Medulla oblongata (tissue), 1 donor: ENCODE measurements around the gene SNRNP70.
A peak's percentile ranks its signal among the peaks of the same experiment; 100 is the strongest.

Source experiments
- DNase-seq: peaks from one replicate; pipeline ENCODE4 v3.0.0-alpha.2; 2015; ENCODE audit errors: extremely low spot score

Gene SNRNP70

GRCh38 chr19:49101160-49101559, 15.9 kb downstream of the SNRNP70 start:
- DNase-seq, result no peak

- DNase-seq, result no peak
Measured at GRCh38 chr19:49102303-49102702, 17.1 kb downstream of the SNRNP70 start.

GRCh38 chr19:49103331-49104085, 18.3 kb downstream of the SNRNP70 start:
- DNase-seq, result no peak

GRCh38 chr19:49104229-49104864, 19.1 kb downstream of the SNRNP70 start:
- DNase-seq, result no peak

DNA sequence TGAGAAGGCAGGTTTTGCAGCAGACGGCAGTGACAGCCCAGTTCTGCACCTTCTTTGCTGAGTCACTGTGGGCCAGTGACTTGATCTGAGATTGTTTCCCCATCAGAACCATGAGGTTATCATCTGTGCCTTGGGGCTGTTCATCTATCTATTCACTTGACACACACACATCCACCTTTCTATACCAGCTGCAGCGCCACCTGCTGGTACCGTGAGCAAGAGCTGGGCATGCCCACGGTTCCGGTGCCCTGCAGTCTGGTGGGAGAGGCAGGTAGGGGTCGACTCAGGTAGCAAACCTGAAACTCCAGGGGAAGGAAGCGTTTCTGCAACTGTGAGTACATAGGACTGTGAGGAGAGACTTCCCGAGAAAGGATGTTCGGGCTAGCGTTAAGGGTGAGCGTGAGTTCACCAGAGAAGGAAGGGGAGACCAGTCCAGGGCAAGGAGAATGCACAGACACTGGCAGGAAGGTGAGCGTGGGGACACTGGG, 21.4 kb downstream of the SNRNP70 start:
- peak; percentile 37 for DNase-seq

GRCh38 chr19:49107625-49108459, 22.6 kb downstream of the SNRNP70 start:
- no peak for DNase-seq

GRCh38 chr19:49109051-49109450, 23.8 kb downstream of the SNRNP70 start:
- DNase-seq, result no peak

DNA sequence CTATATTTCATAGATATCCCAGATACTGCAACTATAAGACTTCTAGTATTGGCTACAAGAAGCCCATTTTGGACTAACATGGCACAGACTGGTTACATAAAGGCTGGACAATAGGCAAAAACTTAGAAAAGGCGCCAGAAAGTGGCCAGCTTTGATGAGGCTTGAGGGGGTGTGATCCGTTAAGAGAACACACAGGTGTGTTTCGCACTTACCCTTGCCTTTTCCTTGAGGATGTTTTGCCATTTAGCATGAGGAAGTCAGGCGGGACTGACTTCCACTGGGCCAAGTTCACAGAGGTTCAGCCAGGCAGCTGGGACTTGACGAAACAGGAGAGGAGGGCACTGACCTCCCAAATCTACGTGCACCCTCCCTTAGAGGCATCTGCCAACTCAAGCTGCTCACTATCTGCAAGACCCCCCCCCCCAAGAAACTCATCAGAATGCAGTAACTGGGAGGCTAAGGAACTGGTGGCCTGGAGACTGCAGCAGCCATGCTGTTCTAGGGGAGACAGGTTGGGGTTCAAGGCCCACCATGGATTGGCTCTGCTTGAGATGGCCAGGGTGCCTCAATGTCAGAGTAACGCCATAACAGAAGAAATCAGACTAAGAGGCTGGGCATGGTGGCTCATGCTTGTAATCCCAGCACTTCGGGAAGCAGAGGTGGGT, 24.4 kb downstream of the SNRNP70 start:
- DNase-seq, result no peak

- no peak for DNase-seq
Measured at GRCh38 chr19:49110567-49110966, 25.3 kb downstream of the SNRNP70 start.

DNA sequence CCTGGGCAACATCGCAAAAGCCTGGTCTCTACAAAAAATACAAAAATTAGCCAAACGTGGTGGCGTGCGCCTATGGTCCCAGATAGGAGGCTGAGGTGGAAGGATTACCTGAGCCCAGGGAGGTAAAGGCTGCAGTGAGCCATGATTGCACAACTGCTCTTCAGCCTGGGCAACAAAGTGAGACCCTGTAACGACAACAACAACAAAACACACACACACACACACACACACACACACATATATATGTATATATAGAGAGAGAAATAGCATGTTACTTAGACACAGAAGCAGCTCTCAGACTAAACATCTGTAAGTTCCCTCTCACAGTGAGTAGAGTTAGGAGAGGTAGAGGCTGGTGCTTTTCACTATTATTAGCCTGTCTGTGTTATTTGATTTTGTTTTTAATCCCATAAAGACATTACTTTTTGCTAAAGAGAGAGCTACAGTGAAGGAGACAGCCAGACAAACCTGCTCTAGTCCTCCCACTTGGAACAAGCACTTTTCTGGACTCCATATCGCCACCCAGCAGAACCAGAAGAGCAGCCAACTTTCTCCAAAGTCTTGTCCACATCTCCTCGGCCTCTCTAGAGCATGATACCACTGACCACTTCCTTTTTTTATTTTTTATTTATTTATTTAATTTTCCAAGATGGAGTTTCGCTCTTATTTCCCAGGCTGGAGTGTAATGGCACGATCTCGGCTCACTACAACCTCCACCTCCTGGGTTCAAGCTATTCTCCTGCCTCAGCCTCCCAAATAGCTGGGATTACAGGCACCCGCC, 26.2 kb downstream of the SNRNP70 start:
- no peak for DNase-seq

DNA sequence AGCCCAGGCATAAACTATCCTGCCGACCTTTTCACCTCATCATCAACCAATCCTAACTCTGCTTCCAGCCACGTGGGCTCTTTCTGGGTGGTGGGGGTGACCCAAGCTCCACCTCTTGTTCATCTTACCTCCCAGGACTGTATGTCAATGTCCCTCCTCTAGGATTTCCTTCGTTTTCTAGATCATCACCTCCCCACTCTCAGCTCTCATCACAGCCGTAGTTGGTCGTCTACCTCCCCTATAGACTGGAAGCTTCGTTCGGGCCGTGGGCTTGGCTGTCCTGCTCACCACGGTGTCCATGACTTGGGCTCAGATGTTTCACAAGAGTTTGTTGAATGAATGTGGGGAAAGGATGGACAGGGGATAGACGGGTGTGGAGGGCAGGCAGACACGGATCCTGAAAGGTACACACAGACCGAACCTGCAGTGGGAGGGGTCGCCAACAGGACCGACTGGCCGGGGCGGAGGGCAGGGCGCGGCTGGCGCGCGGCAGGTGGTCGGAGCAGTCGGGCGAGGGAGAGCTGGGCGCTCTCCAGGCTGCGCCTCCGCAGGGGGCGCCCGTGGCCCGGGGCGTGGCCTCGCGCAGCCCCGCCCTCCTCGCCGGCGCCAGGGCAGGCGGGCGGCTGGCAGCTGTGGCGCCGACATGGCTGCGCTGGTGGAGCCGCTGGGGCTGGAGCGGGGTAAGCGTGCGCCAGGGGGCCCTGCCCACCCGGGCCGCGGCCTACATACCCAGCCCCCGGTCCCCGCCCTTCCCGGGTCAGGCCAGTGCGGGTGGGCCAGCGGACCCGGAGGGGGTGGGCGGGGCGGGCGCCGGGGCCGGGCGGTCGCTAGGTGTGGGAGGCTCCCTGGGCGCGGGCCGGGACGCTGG, 28.7 kb downstream of the SNRNP70 start, which contains the start of gene LIN7B:
Gene LIN7B, plus strand, starts transcription at position 609 of the 868 bp plus-strand sequence. Its CDS starts 35 bp downstream, at position 644.
- peak; percentile 73 for DNase-seq

GRCh38 chr19:49114630-49115363, 29.5 kb downstream of the SNRNP70 start:
- DNase-seq, result peak; percentile 82

DNA sequence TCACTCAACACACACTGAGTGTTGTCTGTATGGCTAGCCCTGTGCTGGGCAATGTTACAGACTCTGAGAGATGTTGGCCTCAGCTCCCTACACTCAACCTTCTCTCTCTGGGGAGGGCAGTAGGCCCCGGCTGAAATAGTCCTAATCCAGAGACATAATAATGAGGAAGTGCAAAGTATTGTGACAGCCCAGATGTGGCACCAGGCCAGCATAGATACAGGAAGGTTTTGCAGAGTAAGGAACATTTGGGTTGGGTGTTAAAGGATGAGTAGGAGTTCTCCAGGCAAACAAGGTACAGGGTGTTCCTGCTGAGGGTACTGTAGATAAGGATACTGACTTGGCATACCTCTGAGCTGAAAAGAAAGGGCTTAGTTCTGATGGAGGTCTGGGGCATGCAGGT, 31.3 kb downstream of the SNRNP70 start:
- no peak for DNase-seq

DNA sequence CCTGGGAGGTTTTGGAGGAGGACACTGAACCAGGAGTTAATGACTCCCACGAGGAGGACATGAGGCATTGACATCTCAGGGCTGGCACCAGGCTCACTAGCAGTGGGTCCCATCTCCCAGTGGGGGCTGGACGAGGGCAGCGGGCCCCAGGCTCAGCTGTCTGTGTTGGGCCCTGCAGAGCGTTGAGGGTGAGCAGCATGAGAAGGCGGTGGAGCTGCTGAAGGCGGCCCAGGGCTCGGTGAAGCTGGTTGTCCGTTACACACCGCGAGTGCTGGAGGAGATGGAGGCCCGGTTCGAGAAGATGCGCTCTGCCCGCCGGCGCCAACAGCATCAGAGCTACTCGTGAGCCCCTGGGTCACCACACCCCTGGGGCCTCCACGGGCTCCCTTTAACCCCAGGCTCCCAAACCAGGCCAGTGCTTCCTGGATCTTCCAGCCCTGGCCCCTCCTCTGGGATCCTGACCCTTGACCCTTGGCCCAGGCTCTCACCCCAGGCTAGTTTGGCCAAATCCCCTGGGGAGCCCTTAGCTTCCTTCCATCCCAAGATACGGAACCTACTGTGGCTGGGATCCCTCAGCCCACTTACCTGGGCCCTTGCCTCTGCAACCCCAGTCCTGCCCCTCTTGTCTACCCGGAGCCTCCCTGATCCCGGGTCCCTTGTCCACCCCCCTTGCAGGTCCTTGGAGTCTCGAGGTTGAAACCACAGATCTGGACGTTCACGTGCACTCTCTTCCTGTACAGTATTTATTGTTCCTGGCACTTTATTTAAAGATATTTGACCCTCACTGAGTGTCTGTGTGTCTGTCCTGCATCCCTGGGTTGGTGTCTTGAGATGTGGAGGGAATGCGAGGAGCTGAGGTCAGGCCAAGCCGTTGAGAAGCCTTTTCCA, 32.7 kb downstream of the SNRNP70 start:
- DNase-seq, result no peak

DNA sequence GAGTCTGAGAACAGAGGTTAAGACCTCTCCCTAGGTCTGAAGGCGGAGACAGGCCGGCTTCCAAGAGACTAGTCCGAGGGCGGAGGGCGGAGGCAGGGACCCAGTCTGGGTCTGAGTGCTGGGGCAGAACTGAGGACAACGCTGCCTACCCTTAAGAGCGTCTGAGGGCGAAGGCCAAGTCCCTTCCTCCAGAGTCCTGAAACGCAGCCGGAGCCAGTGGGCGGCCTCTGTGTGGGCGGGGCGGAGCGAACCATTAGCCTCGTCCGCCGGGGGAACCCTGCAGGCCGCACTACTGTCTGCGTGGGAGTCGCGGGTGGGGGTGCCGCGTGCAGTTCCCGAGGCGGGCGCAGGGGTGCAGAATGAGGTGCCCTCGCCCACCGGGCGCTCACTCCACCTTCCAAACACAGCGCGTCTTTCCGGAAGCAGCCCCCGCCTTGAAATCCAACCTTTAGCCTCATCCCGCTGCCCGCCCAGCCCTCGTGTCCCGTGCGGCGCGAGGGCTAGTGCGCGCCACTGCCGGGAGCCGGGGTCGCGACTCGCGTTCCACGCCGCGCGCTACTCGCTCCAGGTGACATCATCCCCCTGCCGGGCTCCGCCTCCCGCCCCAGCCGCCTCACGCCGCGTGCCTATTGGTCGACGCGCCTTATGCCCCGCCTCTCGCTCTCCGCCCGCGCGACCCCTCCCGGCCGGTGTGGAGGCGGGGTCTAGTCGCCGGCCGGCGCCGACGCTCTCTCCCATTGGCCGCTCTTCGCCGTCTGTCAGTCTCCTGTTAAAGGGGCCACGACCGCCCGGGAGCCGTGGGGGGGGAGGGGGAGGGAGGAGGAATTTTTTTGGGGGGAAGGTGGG, 33.5 kb downstream of the SNRNP70 start, which contains the start of gene C19orf73:
Gene C19orf73, minus strand, starts transcription at position 579 of the 846 bp plus-strand sequence. Its CDS starts 121 bp downstream, at position 458.
- peak; percentile 97 for DNase-seq

GRCh38 chr19:49119411-49120324, 34.4 kb downstream of the SNRNP70 start, which contains the start of gene PPFIA3:
TSS of gene PPFIA3 (plus strand) at chr19:49119544. CDS start at chr19:49127874, 8,330 bp downstream.
- peak; percentile 61 for DNase-seq
